Measurements from ENCODE around the gene BEST3.

GRCh38 chr12:69685810-69686209 lies 13.3 kb downstream of the BEST3 start:
- TF ChIP-seq CTCF (conservative IDR thresholded peaks at IDR 0.05; ENCODE audit: low read depth in 2 of 2) (no peak), EZH2 (IDR thresholded peaks at IDR 0.05; ENCODE audit: low read depth, unreplicated experiment) (no peak), POLR2AphosphoS5 (IDR thresholded peaks at IDR 0.05; ENCODE audit: low read depth) (no peak), REST (IDR thresholded peaks at IDR 0.05; ENCODE audit: unreplicated experiment) (no peak), EZH2phosphoT487 (IDR thresholded peaks at IDR 0.05; ENCODE audit: unreplicated experiment) (no peak), JUNB (IDR thresholded peaks at IDR 0.05; ENCODE audit: unreplicated experiment) (no peak), CREB1 (CRISPR knock-in tag; IDR thresholded peaks at IDR 0.05; ENCODE audit: low read depth) (no peak), ZNF462 (CRISPR knock-in tag; IDR thresholded peaks at IDR 0.05) (no peak), ZNF114 (CRISPR knock-in tag; IDR thresholded peaks at IDR 0.05) (no peak), NANOG (IDR thresholded peaks at IDR 0.05; ENCODE audit: borderline replicate concordance) (no peak), ZNF331 (CRISPR knock-in tag; IDR thresholded peaks at IDR 0.05; ENCODE audit: low read depth) (no peak)

Measured in GM23338 (cell line).